Measurements from ENCODE around the gene CDCP1.

- TF ChIP-seq POLR2A (IDR thresholded peaks at IDR 0.05) = no peak
- TF ChIP-seq CTCF (IDR thresholded peaks at IDR 0.05) = no peak
- TF ChIP-seq EP300 (IDR thresholded peaks at IDR 0.05) = no peak
- no peak for TF ChIP-seq POLR2AphosphoS5 (IDR thresholded peaks at IDR 0.05)
Observed at GRCh38 chr3:45116350-45116749, 29.8 kb downstream of the CDCP1 start.

Measured in stomach (tissue), 4 donors.